Stomach (tissue), 4 donors: ENCODE data around the gene LSM4.

Source experiments
- POLR2AphosphoS5 ChIP-seq, 3 donors: sonication (generic); formaldehyde crosslinking; IDR thresholded peaks; one replicate each; pipeline ENCODE4 v1.6.1; 2016; ENCODE audit warnings: antibody characterized with exemption in 3 of 3
- TF ChIP-seq, protein P1 (sequence below), 7 experiments: fragments of 450-650 bp in 4 of 7; fragments of 200-600 bp in 3 of 7; sonication (generic) in 3 of 7; IDR thresholded peaks; one replicate each; pipeline ENCODE4 v1.5.1; 2016 to 2019; ENCODE audit warnings: antibody characterized with exemption in 7 of 7, control low read depth in 2 of 7, mild to moderate bottlenecking in 1 of 7

DNA sequence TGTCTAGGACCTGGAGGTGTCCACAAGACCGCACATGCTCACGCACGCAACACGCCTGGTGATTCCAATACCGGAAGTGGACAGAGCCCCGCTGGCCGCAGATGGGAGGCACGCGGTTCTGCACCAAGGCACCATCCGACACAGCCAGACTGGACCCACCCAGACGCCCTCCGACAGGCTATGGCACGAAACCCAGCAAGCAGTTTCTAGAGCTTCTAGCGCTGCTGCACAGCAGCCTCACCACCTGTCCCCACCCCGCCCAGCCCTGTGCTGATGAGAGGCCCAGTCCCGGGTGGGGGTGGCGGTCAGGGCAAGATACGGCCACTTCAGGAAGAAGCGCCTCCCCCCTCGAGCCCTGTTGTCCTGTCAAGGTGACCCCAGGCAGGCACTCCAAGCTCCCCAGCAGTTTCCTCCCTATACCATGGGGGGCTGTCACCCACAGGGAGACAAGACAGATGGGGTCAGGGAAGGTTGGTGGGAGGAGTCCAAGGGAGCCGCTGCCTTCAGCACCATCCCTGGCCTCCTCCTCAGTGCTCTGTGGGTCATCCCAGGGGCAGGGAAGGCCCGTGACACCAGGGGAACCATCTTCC lies 11.3 kb downstream of the LSM4 start:
- TF ChIP-seq, protein P1, sequence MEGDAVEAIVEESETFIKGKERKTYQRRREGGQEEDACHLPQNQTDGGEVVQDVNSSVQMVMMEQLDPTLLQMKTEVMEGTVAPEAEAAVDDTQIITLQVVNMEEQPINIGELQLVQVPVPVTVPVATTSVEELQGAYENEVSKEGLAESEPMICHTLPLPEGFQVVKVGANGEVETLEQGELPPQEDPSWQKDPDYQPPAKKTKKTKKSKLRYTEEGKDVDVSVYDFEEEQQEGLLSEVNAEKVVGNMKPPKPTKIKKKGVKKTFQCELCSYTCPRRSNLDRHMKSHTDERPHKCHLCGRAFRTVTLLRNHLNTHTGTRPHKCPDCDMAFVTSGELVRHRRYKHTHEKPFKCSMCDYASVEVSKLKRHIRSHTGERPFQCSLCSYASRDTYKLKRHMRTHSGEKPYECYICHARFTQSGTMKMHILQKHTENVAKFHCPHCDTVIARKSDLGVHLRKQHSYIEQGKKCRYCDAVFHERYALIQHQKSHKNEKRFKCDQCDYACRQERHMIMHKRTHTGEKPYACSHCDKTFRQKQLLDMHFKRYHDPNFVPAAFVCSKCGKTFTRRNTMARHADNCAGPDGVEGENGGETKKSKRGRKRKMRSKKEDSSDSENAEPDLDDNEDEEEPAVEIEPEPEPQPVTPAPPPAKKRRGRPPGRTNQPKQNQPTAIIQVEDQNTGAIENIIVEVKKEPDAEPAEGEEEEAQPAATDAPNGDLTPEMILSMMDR (IDR thresholded peaks at IDR 0.05) = no peak
- no peak for TF ChIP-seq POLR2AphosphoS5 (IDR thresholded peaks at IDR 0.05)
